NCI-H2196 treated with DMSO at 0.1 percent for 48 hours (cell line): Measurements from ENCODE around the gene KCTD12.

Experiments
- DNase-seq: peaks from one replicate; lab custom pipeline; 2025; ENCODE audit not compliant: unreplicated experiment; lab: John Stamatoyannopoulos, UW

The KCTD12 gene

GRCh38 chr13:76888421-76888820 is 2.2 kb upstream of the KCTD12 start:
- no peak for DNase-seq

DNA sequence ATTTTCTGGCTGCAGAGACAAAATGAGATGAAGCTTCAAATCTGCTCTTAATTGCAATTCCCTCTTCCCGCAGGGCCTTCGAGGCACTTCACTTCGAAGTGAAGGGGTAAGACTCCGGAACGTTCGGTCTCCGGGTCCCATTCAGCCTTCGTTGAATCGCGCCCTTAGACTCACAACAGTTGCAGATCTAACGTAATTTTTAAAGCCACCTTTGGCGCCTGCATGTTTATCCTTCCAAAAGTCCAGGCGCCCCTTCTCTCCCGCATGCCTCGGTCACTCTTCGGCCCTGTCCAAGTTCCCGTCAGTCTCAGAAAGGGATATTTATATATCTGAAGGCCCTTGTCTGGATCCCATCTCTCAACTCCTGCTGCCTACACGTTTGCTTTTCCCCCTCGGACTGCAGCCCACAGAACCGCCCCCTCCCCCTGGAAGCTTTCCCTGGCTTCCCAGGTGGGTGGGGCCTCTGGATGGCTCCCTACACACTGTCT is 915 bp upstream of the KCTD12 start:
- no peak for DNase-seq

DNA sequence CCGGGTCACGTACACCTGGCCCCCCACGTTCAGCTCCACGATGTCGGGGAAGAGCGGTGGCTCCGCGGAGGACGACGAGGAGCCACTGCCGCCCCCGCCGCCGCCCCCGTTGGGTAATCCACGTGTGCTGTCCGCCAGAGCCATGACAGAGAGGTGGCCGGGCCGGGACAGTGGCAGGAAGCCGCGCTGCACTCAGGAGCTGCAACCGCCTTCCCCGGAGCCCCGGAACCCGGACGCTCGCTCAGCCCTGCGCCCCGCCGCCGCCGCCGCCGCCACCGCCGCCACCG is 257 bp downstream of the KCTD12 start:
- no peak for DNase-seq

- DNase-seq = no peak
Observed at GRCh38 chr13:76885203-76886004, 801 bp downstream of the KCTD12 start.

DNA sequence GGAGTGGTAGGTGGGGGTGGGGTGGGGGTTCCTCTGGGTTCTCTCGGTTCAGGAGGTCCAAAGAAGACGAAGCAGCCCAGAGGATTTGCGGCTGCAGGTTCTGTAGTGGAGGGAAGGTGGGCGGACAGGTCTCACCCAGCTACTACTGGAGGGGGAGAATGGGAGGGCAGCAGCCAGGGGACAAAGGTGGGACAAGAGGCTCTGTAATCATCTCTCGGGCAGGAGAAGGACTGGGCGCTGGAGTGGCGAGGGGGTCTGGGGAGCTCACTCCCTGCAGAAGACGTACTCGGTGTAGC is 1.4 kb downstream of the KCTD12 start:
- no peak for DNase-seq

GRCh38 chr13:76884186-76884906 is 1.9 kb downstream of the KCTD12 start:
- DNase-seq = no peak

DNA sequence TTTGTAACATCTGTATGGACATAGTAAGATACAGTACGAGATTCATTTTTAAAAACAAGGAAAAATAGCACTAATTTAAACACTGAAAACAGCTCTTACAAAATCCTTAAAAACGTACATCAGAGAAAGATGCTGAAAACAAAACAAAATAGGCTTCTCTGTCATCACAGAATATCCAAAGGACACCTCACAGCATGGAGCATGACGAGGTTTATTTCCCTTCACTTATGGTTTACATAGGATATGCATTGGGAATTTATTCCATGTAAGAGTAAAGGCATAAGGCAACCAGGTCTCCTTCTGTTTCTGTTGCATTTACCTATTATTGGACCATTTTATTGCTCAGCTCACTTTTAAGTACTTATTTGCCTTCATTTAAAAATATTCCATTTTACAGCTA is 3.0 kb downstream of the KCTD12 start:
- no peak for DNase-seq

- no peak for DNase-seq
Observed at GRCh38 chr13:76882431-76882830, 3.8 kb downstream of the KCTD12 start.

- no peak for DNase-seq
Observed at GRCh38 chr13:76879883-76880270, 6.3 kb downstream of the KCTD12 start.

DNA sequence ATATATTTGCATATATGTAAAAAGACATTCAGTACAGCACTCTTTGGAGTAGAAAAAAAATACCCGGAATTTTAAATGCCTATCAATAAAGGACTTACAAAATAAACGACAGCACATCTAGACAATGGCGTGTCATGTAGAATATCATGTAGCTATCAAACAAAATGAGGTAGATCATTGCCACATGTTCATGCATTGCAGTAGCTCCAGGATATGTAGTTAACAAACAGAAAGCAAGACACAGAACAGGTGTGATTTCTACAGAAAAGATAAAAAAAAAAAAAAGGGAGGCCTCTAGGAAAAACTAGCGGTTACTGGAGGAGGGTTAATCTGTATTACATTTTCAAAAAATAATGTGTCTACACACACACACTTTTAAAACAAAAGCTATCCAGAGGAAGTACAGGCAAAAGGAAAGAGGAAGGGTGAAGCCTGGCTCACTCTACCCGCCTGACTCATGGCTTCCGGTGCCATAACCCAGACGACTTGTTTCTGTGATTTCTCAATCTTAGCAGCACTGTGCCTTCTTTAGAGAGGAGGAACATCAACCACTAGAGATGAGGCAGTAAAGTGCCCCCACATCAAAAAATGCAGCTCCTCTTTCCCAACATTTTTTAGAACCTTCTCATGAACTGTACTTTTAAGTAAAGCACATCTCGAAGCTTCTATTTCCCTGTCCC is 6.9 kb downstream of the KCTD12 start:
- no peak for DNase-seq

DNA sequence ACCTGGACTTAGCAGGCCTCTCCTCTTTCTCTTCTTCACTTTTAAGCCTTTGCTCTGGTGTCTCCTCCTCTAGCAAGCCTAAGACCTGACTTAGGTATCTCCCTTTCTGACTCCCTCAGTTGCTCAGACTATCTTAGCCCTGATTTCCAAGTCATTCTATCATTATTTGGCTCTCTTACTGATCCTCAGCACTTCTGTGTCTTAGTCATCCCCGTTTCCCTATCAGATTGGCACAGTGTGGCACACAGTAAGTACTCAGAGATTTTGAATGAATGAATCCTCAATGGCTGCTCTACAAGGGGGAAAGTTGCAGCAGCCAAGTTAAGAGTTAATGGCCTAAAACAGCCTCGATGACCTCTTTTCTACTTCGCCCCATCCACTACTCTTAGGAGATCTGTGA is 8.2 kb downstream of the KCTD12 start:
- DNase-seq = no peak

- no peak for DNase-seq
Observed at GRCh38 chr13:76875271-76875815, 10.9 kb downstream of the KCTD12 start.

GRCh38 chr13:76874479-76874878 is 11.7 kb downstream of the KCTD12 start:
- DNase-seq = no peak

- DNase-seq = no peak
Observed at GRCh38 chr13:76873445-76873844, 12.8 kb downstream of the KCTD12 start.

- no peak for DNase-seq
Observed at GRCh38 chr13:76872675-76873074, 13.5 kb downstream of the KCTD12 start.

DNA sequence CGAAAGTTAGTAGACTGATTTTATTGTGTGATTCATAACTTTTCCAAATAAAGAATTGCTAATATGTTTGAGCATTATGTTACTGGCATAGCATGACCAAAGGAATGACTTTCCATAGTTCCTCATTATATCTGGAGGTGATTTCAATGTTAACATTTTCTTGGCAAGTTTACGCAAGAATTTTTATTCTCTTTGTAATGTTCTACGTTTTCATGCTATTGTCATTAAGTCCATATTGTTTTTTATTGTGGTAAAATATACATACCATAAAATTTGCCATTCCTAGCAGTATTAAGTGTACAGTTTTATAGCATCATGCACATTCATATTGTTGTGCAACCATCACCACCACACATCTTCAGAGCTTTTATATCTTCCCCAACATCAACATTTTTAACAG is 14.8 kb downstream of the KCTD12 start:
- DNase-seq = no peak

DNA sequence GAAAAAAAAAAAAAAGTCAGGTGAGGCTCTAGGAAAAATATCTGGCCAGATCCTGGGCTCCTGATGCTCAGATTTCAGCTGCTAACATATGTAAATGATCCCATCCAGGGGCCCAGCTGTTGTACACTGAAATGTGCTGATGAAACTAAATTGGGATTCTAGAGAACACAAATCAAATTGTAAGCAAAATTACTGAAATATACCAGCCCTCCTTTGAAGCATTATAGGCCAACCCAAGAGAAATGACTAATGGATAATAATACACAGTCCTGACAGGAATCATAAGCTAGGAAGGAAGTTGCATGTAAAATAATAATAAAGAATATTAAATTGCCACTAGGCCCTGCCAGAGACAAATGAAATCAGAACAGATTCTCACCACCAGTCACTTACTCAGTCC is 17.8 kb downstream of the KCTD12 start:
- no peak for DNase-seq

- no peak for DNase-seq
Observed at GRCh38 chr13:76865996-76866503, 20.2 kb downstream of the KCTD12 start.

DNA sequence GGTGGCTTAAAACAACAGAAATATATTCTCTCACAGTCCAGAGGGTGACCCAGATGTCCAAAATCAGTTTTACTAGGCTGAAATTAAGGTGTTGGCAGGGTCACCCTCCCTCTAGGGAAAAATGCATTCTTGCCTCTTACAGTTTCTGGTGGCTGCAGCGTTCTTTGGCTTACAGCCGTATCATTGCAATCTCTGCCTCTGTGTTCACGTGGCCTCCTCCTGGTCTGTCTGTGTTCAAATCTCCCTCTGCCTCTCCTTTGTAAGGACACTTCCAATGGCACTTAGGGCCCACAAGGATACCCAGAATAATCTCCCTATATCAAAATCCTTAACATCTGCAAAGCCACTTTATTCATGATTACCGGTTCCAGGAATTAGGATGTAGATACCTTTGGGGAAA is 21.1 kb downstream of the KCTD12 start:
- DNase-seq = no peak

- DNase-seq = no peak
Observed at GRCh38 chr13:76864259-76864658, 21.9 kb downstream of the KCTD12 start.

DNA sequence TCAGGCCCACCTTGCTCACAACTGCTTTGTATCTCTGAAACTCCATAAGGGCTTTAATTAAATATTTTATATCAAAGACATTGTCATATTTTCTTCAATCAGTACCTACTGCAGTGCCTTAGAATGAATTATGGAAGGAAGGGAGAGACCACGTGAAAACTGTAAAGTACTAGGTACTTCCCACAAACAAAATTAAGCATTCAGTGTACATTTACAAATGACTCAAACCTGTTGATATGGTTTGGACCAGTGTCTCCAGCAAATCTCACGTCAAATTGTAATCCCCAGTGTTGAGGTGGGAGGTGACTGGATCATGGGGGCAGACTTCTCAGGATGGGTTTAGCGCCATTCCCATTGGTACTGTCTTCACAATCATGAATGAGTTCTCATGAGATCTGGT is 23.2 kb downstream of the KCTD12 start:
- no peak for DNase-seq

DNA sequence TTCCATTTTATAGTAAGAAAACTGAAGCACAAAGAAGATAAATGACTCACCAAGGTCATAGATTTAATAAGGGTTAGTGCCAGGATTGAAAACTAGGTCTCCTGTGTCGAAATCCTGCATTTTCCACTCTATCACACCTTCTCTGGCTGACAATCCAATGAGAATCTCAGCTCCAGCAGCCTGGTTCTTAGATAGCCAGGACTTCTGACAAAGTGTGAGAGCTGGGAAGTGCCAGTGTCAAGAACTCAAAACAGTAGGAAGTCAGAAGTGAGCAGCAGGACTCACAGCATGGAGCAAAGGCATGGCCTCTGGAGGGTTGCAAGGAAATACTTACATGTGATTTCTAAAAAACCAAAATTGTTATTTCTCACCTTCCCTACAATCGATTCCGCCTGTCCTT is 24.3 kb downstream of the KCTD12 start:
- no peak for DNase-seq
